Left ventricle myocardium inferior (tissue), 1 donor: ENCODE data around the gene SIK3. TPM values are rescaled to one million over a fixed set of nuclear protein-coding genes. Genes with fewer than 3 reads are reported as not detected.

Source experiments
- DNase-seq: peaks from one replicate; pipeline ENCODE4 v3.0.0-alpha.2; 2020
- H3K27ac ChIP-seq: fragments of 200-600 bp; replicated peaks from 2 replicates; pipeline ENCODE4 v1.8.0; 2021
- H3K27me3 ChIP-seq: fragments of 200-600 bp; 2 replicates; pipeline ENCODE4 v1.8.0; 2021; ENCODE audit warnings: low read depth
- H3K36me3 ChIP-seq: fragments of 200-600 bp; 2 replicates; pipeline ENCODE4 v1.8.0; 2021
- H3K4me1 ChIP-seq: fragments of 200-600 bp; 2 replicates; pipeline ENCODE4 v1.8.0; 2021
- H3K4me3 ChIP-seq: fragments of 200-600 bp; 2 replicates; pipeline ENCODE4 v1.8.0; 2021; ENCODE audit warnings: mild to moderate bottlenecking, moderate library complexity
- H3K9me3 ChIP-seq: fragments of 200-600 bp; replicated peaks from 2 replicates; pipeline ENCODE4 v1.8.0; 2021
- CTCF ChIP-seq: fragments of 200-600 bp; IDR thresholded peaks from 2 replicates; pipeline ENCODE4 v1.8.0; 2021; ENCODE audit warnings: antibody characterized with exemption, mild to moderate bottlenecking, borderline replicate concordance
- intact Hi-C: fragments of 100-400 bp; cut with micrococcal nuclease; formaldehyde crosslinking; loops from one replicate; pipeline ENCODE4 v1.11.0; 2022
- total RNA-seq: library from RNA; stranded (reverse); fragmentation: NEBNext Ultra II Directional; extraction: Animal tissue kit (Norgen Biotek cat#: 25700); gene quantifications from one replicate; pipeline ENCODE4 v1.2.1, GENCODE V29; 2021
- donor health status: DM: no; HTN: yes; CAD: no; lungs with severe emphysema.

SIK3 gene
- total RNA-seq, 1 donor from 2014 or later: 36.3 TPM

GRCh38 chr11:116963813-116964212 is 134.4 kb downstream of the SIK3 start:
- DNase-seq: no peak
- Histone ChIP-seq H3K4me1 (peaks cover 44% of the 10 kb centered on the region), H3K9me3 (no peaks in the 10 kb centered on the region), H3K36me3 (no peaks in the 10 kb centered on the region), H3K4me3 (no peak overlapping the region), H3K27me3 (no peaks in the 10 kb centered on the region), H3K27ac (no peak overlapping the region)
- no peak for TF ChIP-seq CTCF
- intact Hi-C loops: no loop called here

- peaks cover 53% of the 10 kb centered on the region for H3K4me1 ChIP-seq
- no peak overlapping the region for H3K4me3 ChIP-seq
- H3K36me3 ChIP-seq: no peaks in the 10 kb centered on the region
- intact Hi-C loops: no loop called here
- H3K27ac ChIP-seq: no peak overlapping the region
- H3K9me3 ChIP-seq: no peaks in the 10 kb centered on the region
- no peak for TF ChIP-seq CTCF
- no peaks in the 10 kb centered on the region for H3K27me3 ChIP-seq
- no peak for DNase-seq
These were observed 136.1 kb downstream of the SIK3 start for GRCh38 chr11:116962108-116962507.

GRCh38 chr11:116960930-116961329 is 137.3 kb downstream of the SIK3 start:
- Histone ChIP-seq H3K4me1 (peaks cover 53% of the 10 kb centered on the region), H3K9me3 (no peaks in the 10 kb centered on the region), H3K36me3 (peaks cover 3% of the 10 kb centered on the region), H3K27ac (no peak overlapping the region), H3K4me3 (no peak overlapping the region), H3K27me3 (no peaks in the 10 kb centered on the region)
- intact Hi-C loops: no loop called here
- no peak for DNase-seq
- no peak for TF ChIP-seq CTCF

GRCh38 chr11:116958246-116958645 is 140.0 kb downstream of the SIK3 start:
- H3K36me3 ChIP-seq: peaks cover 7% of the 10 kb centered on the region
- no peak for TF ChIP-seq CTCF
- DNase-seq: no peak
- H3K4me1 ChIP-seq: peaks cover 63% of the 10 kb centered on the region
- intact Hi-C loops: no loop called here
- H3K9me3 ChIP-seq: no peaks in the 10 kb centered on the region
- no peaks in the 10 kb centered on the region for H3K27me3 ChIP-seq
- H3K27ac ChIP-seq: no peak overlapping the region
- no peak overlapping the region for H3K4me3 ChIP-seq

- Histone ChIP-seq H3K27ac (peak overlapping the region; percentile 56), H3K27me3 (no peaks in the 10 kb centered on the region), H3K4me3 (no peak overlapping the region), H3K9me3 (no peaks in the 10 kb centered on the region), H3K4me1 (peaks cover 40% of the 10 kb centered on the region), H3K36me3 (peaks cover 7% of the 10 kb centered on the region)
- intact Hi-C loops: no loop called here
- DNase-seq: no peak
- TF ChIP-seq CTCF: no peak
These were observed 142.3 kb downstream of the SIK3 start for GRCh38 chr11:116955949-116956348.

GRCh38 chr11:116955548-116955947 is 142.7 kb downstream of the SIK3 start:
- no peak for DNase-seq
- no peak for TF ChIP-seq CTCF
- Histone ChIP-seq H3K4me1 (peaks cover 36% of the 10 kb centered on the region), H3K27me3 (no peaks in the 10 kb centered on the region), H3K9me3 (no peaks in the 10 kb centered on the region), H3K36me3 (peaks cover 10% of the 10 kb centered on the region), H3K4me3 (no peak overlapping the region), H3K27ac (peak overlapping the region; percentile 56)
- intact Hi-C loops: no loop called here
